Neural cell (in vitro differentiated cells): ENCODE measurements around the gene NBEAL1. TPM values are rescaled to one million over a fixed set of nuclear protein-coding genes. Genes with fewer than 3 reads are reported as not detected.

Experiments
- H2AFZ ChIP-seq: fragments of 200-600, 300-800 bp; sonication (generic), shearing (Covaris generic); 2 replicates; pipeline ENCODE4 v1.6.0; 2014; ENCODE audit warnings: low read depth, mild to moderate bottlenecking, antibody characterized with exemption, low read length, moderate library complexity
- H3F3A ChIP-seq: fragments of 200-600 bp; shearing (Covaris generic); 2 replicates; pipeline ENCODE4 v1.6.1; 2016; ENCODE audit warnings: mild to moderate bottlenecking, moderate library complexity, mixed read lengths, antibody characterized with exemption, low read length; ENCODE audit not compliant: insufficient read depth, poor library complexity, severe bottlenecking
- H3K27ac ChIP-seq: fragments of 200-600, 300-800 bp; sonication (generic), shearing (Covaris generic); 2 replicates; pipeline ENCODE4 v1.5.1; 2014; ENCODE audit warnings: mild to moderate bottlenecking, low read length, moderate library complexity
- H3K27me3 ChIP-seq: fragments of 300-800, 200-600 bp; sonication (generic), shearing (Covaris generic); 2 replicates; pipeline ENCODE4 v1.6.0; 2014; ENCODE audit warnings: mild to moderate bottlenecking, low read depth, low read length, moderate library complexity; ENCODE audit not compliant: insufficient read depth
- H3K36me3 ChIP-seq: fragments of 300-800, 200-600 bp; sonication (generic), shearing (Covaris generic); 2 replicates; pipeline ENCODE4 v1.5.1; 2014; ENCODE audit warnings: mild to moderate bottlenecking, antibody characterized with exemption, low read length, moderate library complexity; ENCODE audit not compliant: insufficient read depth
- H3K4me2 ChIP-seq: fragments of 300-800, 200-600 bp; sonication (generic), shearing (Covaris generic); 2 replicates; pipeline ENCODE4 v1.6.0; 2014; ENCODE audit warnings: mild to moderate bottlenecking, low read length
- H3K4me3 ChIP-seq: fragments of 300-800, 200-600 bp; sonication (generic), shearing (Covaris generic); 2 replicates; pipeline ENCODE4 v1.5.1; 2014; ENCODE audit warnings: mild to moderate bottlenecking, low read length, moderate library complexity
- H3K79me2 ChIP-seq: fragments of 200-600 bp; shearing (Covaris generic); replicated peaks from 2 replicates; pipeline ENCODE4 v1.6.0; 2014; ENCODE audit warnings: mild to moderate bottlenecking, low read length, moderate library complexity; ENCODE audit not compliant: insufficient read depth
- H3K9ac ChIP-seq: fragments of 300-800, 200-600 bp; sonication (generic), shearing (Covaris generic); 2 replicates; pipeline ENCODE4 v1.6.1; 2016; ENCODE audit warnings: mild to moderate bottlenecking, low read length, mixed read lengths
- H3K9me2 ChIP-seq: fragments of 200-600 bp; shearing (Covaris generic); 2 replicates; pipeline ENCODE4 v1.6.1; 2016; ENCODE audit warnings: mild to moderate bottlenecking, low read length, mixed read lengths; ENCODE audit not compliant: insufficient read depth
- H3K9me3 ChIP-seq: fragments of 200-600, 300-800 bp; sonication (generic), shearing (Covaris generic); 2 replicates; pipeline ENCODE4 v1.6.1; 2016; ENCODE audit warnings: mild to moderate bottlenecking, mixed run types, low read length, moderate library complexity, mixed read lengths
- H4K20me1 ChIP-seq: fragments of 200-600 bp; shearing (Covaris generic); 2 replicates; pipeline ENCODE4 v1.6.1; 2016; ENCODE audit warnings: mild to moderate bottlenecking, mixed run types; ENCODE audit not compliant: insufficient read depth
- EP300 ChIP-seq: fragments of 450-650 bp; conservative IDR thresholded peaks from 2 replicates; pipeline ENCODE4 v1.6.1; 2014; ENCODE audit warnings: antibody characterized with exemption, mild to moderate bottlenecking, moderate library complexity; ENCODE audit not compliant: poor library complexity, severe bottlenecking
- EZH2 ChIP-seq: fragments of 200-600, 300-800 bp; shearing (Covaris generic), sonication (generic); IDR thresholded peaks from 2 replicates; pipeline ENCODE4 v1.6.1; 2014; ENCODE audit warnings: antibody characterized with exemption, low read length, borderline replicate concordance, mild to moderate bottlenecking; ENCODE audit not compliant: insufficient read depth, poor library complexity, severe bottlenecking
- MXI1 ChIP-seq: fragments of 450-650 bp; conservative IDR thresholded peaks from 2 replicates; pipeline ENCODE4 v1.6.1; 2014; ENCODE audit warnings: antibody characterized with exemption, mild to moderate bottlenecking; ENCODE audit not compliant: poor library complexity, severe bottlenecking
- POLR2AphosphoS5 ChIP-seq: IDR thresholded peaks from 2 replicates; pipeline ENCODE4 v1.6.1; 2012
- RAD21 ChIP-seq: fragments of 450-650 bp; conservative IDR thresholded peaks from 2 replicates; pipeline ENCODE4 v1.6.1; 2014; ENCODE audit warnings: antibody characterized with exemption, mild to moderate bottlenecking, moderate library complexity
- SMC3 ChIP-seq: fragments of 450-650 bp; conservative IDR thresholded peaks from 2 replicates; pipeline ENCODE4 v1.6.1; 2014; ENCODE audit warnings: antibody characterized with exemption, mild to moderate bottlenecking, moderate library complexity; ENCODE audit not compliant: poor library complexity
- TAF1 ChIP-seq: IDR thresholded peaks from 2 replicates; pipeline ENCODE4 v1.6.1; 2012; ENCODE audit warnings: low read depth
- polyA plus RNA-seq: library from polyadenylated mRNA; depleted of rRNA; stranded (reverse); fragments of >200 nt; gene quantifications from 2 replicates; pipeline ENCODE4 v1.2.3, GENCODE V29; 2014
- TF ChIP-seq, protein P1 (sequence below): IDR thresholded peaks from 2 replicates; pipeline ENCODE4 v1.6.1; 2012; ENCODE audit warnings: borderline replicate concordance
- TF ChIP-seq, protein P2 (sequence below): fragments of 450-650 bp; IDR thresholded peaks from 2 replicates; pipeline ENCODE4 v1.5.1; 2014; ENCODE audit warnings: antibody characterized with exemption, mild to moderate bottlenecking, moderate library complexity; ENCODE audit not compliant: poor library complexity, severe bottlenecking

NBEAL1 gene
- polyA plus RNA-seq, 1 donor from 2014 or later = 7.9 TPM

DNA sequence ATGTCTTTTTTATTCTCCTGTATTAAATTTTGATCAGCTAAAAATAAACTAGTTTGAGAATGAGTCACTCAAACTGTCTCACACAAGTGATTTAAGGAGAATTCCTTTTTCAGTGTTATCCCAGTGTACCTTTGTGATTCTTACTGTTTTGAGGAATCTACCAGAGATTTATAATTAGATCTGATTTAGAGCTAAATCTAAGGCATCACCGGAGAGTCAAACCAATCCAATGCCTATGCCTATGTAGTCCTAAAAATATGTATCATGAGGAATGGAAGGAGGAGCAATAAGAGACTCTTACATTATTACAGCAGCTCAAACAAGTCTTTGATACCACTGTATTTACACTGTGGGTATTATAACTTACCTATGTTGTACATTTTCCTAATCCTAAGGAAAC lies 160.7 kb downstream of the NBEAL1 start:
- H3K9ac ChIP-seq = no peak overlapping the region
- no peaks in the 10 kb centered on the region for H3K9me2 ChIP-seq
- no peaks in the 10 kb centered on the region for H3K79me2 ChIP-seq
- H3K27me3 ChIP-seq = no peaks in the 10 kb centered on the region
- no peak overlapping the region for H3K4me3 ChIP-seq
- no peaks in the 10 kb centered on the region for H3K9me3 ChIP-seq
- no peaks in the 10 kb centered on the region for H3F3A ChIP-seq
- H4K20me1 ChIP-seq = no peaks in the 10 kb centered on the region
- H3K4me2 ChIP-seq = no peak overlapping the region
- no peak overlapping the region for H2AFZ ChIP-seq
- TF ChIP-seq MXI1 (no peak), TAF1 (no peak), SMC3 (no peak), EP300 (no peak), RAD21 (no peak), EZH2 (no peak), POLR2AphosphoS5 (no peak)
- TF ChIP-seq, protein P1, sequence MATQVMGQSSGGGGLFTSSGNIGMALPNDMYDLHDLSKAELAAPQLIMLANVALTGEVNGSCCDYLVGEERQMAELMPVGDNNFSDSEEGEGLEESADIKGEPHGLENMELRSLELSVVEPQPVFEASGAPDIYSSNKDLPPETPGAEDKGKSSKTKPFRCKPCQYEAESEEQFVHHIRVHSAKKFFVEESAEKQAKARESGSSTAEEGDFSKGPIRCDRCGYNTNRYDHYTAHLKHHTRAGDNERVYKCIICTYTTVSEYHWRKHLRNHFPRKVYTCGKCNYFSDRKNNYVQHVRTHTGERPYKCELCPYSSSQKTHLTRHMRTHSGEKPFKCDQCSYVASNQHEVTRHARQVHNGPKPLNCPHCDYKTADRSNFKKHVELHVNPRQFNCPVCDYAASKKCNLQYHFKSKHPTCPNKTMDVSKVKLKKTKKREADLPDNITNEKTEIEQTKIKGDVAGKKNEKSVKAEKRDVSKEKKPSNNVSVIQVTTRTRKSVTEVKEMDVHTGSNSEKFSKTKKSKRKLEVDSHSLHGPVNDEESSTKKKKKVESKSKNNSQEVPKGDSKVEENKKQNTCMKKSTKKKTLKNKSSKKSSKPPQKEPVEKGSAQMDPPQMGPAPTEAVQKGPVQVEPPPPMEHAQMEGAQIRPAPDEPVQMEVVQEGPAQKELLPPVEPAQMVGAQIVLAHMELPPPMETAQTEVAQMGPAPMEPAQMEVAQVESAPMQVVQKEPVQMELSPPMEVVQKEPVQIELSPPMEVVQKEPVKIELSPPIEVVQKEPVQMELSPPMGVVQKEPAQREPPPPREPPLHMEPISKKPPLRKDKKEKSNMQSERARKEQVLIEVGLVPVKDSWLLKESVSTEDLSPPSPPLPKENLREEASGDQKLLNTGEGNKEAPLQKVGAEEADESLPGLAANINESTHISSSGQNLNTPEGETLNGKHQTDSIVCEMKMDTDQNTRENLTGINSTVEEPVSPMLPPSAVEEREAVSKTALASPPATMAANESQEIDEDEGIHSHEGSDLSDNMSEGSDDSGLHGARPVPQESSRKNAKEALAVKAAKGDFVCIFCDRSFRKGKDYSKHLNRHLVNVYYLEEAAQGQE = no peak
- TF ChIP-seq, protein P2, sequence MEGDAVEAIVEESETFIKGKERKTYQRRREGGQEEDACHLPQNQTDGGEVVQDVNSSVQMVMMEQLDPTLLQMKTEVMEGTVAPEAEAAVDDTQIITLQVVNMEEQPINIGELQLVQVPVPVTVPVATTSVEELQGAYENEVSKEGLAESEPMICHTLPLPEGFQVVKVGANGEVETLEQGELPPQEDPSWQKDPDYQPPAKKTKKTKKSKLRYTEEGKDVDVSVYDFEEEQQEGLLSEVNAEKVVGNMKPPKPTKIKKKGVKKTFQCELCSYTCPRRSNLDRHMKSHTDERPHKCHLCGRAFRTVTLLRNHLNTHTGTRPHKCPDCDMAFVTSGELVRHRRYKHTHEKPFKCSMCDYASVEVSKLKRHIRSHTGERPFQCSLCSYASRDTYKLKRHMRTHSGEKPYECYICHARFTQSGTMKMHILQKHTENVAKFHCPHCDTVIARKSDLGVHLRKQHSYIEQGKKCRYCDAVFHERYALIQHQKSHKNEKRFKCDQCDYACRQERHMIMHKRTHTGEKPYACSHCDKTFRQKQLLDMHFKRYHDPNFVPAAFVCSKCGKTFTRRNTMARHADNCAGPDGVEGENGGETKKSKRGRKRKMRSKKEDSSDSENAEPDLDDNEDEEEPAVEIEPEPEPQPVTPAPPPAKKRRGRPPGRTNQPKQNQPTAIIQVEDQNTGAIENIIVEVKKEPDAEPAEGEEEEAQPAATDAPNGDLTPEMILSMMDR = no peak
- H3K36me3 ChIP-seq = no peaks in the 10 kb centered on the region
- H3K27ac ChIP-seq = no peak overlapping the region

DNA sequence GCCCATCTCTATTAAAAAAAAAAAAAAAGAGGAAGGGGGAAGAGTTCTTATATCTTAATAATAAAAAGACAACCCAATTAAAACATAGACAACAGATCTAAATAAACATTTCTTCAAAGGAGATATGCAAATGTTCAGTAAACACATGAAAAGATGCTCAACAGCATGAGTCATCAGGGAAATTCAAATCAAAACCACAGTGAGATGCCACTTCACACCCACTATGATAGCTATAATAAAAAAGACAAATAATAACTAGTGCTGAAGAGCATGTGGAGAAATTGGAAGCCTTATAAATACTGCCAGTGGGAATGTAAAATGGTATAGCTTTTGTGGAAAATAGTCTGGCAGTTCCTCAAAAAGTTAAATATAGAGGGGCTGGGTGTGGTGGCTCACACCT lies 162.7 kb downstream of the NBEAL1 start:
- Histone ChIP-seq H2AFZ (no peak overlapping the region), H3K27ac (no peak overlapping the region), H3K36me3 (no peaks in the 10 kb centered on the region), H3K4me3 (no peak overlapping the region), H3F3A (no peaks in the 10 kb centered on the region), H3K79me2 (no peaks in the 10 kb centered on the region), H3K9me3 (no peaks in the 10 kb centered on the region), H3K9ac (no peak overlapping the region), H3K9me2 (no peaks in the 10 kb centered on the region), H4K20me1 (no peaks in the 10 kb centered on the region), H3K4me2 (no peak overlapping the region), H3K27me3 (no peaks in the 10 kb centered on the region)
- TF ChIP-seq RAD21 (no peak), POLR2AphosphoS5 (no peak), MXI1 (no peak), EP300 (no peak), TAF1 (no peak), EZH2 (no peak), SMC3 (no peak)
- TF ChIP-seq, protein P2 = no peak
- TF ChIP-seq, protein P1 = no peak
